T-cell (primary cell): ENCODE results near the gene TMEM253. TPM values are rescaled to one million over a fixed set of nuclear protein-coding genes. Genes with fewer than 3 reads are reported as not detected.
A peak's percentile ranks its signal among the peaks of the same experiment; 100 is the strongest.

Experiments
- ATAC-seq, 4 experiments: fragments of 200-7000 bp in 3 of 4; fragments of 150-1000 bp in 1 of 4; cut with Tn5 transposase; replicated peaks in 1 of 4; 1 replicate in 3 of 4; 2 replicates in 1 of 4; pipeline ENCODE4 v1.10.0; 2021; ENCODE audit warnings: moderate library complexity in 3 of 4, mild to moderate bottlenecking in 2 of 4, moderate number of reproducible peaks in 1 of 4
- CTCF ChIA-PET, 2 donors: fragments of 300-600 bp; sonication (Branson Sonifier 250); formaldehyde crosslinking; loops; one replicate each; lab custom pipeline; 2022; ENCODE audit warnings: antibody characterized with exemption in 2 of 2; lab: Charles Lee
- POLR2A ChIA-PET, 2 donors: fragments of 300-600 bp; sonication (Branson Sonifier 250); formaldehyde crosslinking; loops; one replicate each; lab custom pipeline; 2022; ENCODE audit warnings: antibody characterized with exemption in 2 of 2; lab: Charles Lee
- DNase-seq, 35 experiments: peaks; one replicate each; pipeline versions ENCODE4 v3.0.0 to v3.0.0-alpha.2; 2013 to 2023
- H3K27ac ChIP-seq: one replicate; pipeline ENCODE4 v1.5.1; 2013; ENCODE audit warnings: low read length
- H3K27me3 ChIP-seq, 2 experiments: replicated peaks in 1 of 2; 1 replicate in 1 of 2; 2 replicates in 1 of 2; pipeline versions ENCODE4 v1.6.1 to v1.7.0; 2013; ENCODE audit warnings: low read length in 1 of 2, mixed read lengths in 1 of 2; ENCODE audit not compliant: control insufficient read depth in 2 of 2, insufficient read depth in 2 of 2; ENCODE audit errors: extremely low read depth in 1 of 2
- H3K36me3 ChIP-seq, 2 donors: 1 replicate in 1 of 2; 2 replicates in 1 of 2; pipeline versions ENCODE4 v1.6.1 to v1.7.0; 2013; ENCODE audit warnings: low read length in 1 of 2; ENCODE audit not compliant: control insufficient read depth in 2 of 2, insufficient read depth in 1 of 2; ENCODE audit errors: extremely low read depth in 1 of 2
- H3K4me1 ChIP-seq, 2 experiments: 1 replicate in 1 of 2; 2 replicates in 1 of 2; pipeline versions ENCODE4 v1.6.1 to v1.7.0; 2013; ENCODE audit warnings: low read length in 2 of 2, mixed read lengths in 1 of 2; ENCODE audit not compliant: insufficient read depth in 2 of 2, control insufficient read depth in 1 of 2; ENCODE audit errors: extremely low read depth in 1 of 2
- H3K4me3 ChIP-seq, 2 donors: 1 replicate in 1 of 2; 2 replicates in 1 of 2; pipeline versions ENCODE4 v1.5.1 to v1.7.0; 2013; ENCODE audit warnings: mild to moderate bottlenecking in 2 of 2, low read length in 1 of 2, moderate library complexity in 1 of 2; ENCODE audit not compliant: control insufficient read depth in 1 of 2; ENCODE audit errors: extremely low read depth in 1 of 2
- H3K9me3 ChIP-seq: 2 replicates; pipeline ENCODE4 v1.7.0; 2013
- H3K27ac Mint-ChIP-seq, 2 donors: one replicate each; pipeline ENCODE4 v1.8.0; 2020 to 2021; ENCODE audit warnings: mild to moderate bottlenecking in 2 of 2, mixed read lengths in 2 of 2
- H3K27me3 Mint-ChIP-seq, 2 donors: one replicate each; pipeline ENCODE4 v1.8.0; 2021 to 2022; ENCODE audit warnings: mixed read lengths in 2 of 2
- H3K36me3 Mint-ChIP-seq: one replicate; pipeline ENCODE4 v1.8.0; 2021; ENCODE audit warnings: mixed read lengths
- H3K4me1 Mint-ChIP-seq, 3 donors: one replicate each; pipeline ENCODE4 v1.8.0; 2020 to 2022; ENCODE audit warnings: mixed read lengths in 3 of 3, mild to moderate bottlenecking in 1 of 3
- H3K4me3 Mint-ChIP-seq, 3 donors: one replicate each; pipeline ENCODE4 v1.8.0; 2020 to 2022; ENCODE audit warnings: mild to moderate bottlenecking in 3 of 3, mixed read lengths in 3 of 3, moderate library complexity in 3 of 3
- H3K9me3 Mint-ChIP-seq, 3 donors: one replicate each; pipeline ENCODE4 v1.8.0; 2020 to 2022; ENCODE audit warnings: mixed read lengths in 3 of 3
- WGBS: methylation state at CpG from one replicate; pipeline ENCODE4 v1.1.5; 2013; ENCODE audit warnings: missing lambda C conversion rate; ENCODE audit not compliant: insufficient coverage; 5-methylcytosine and 5-hydroxymethylcytosine counted together
- total RNA-seq, 35 experiments: library from RNA in 6 of 35; stranded (reverse) in 6 of 35; fragments of 120-200 nt in 1 of 35; gene quantifications; one replicate each; pipeline versions ENCODE4 v1.2.1 to v1.2.4 and lab custom pipeline; 2013 to 2026

TMEM253 gene
- total RNA-seq, 5 donors from 2014 or later (not counting 1 experiment from before 2014, with no cell fraction given) = 0.49 TPM; not detected in 4

DNA sequence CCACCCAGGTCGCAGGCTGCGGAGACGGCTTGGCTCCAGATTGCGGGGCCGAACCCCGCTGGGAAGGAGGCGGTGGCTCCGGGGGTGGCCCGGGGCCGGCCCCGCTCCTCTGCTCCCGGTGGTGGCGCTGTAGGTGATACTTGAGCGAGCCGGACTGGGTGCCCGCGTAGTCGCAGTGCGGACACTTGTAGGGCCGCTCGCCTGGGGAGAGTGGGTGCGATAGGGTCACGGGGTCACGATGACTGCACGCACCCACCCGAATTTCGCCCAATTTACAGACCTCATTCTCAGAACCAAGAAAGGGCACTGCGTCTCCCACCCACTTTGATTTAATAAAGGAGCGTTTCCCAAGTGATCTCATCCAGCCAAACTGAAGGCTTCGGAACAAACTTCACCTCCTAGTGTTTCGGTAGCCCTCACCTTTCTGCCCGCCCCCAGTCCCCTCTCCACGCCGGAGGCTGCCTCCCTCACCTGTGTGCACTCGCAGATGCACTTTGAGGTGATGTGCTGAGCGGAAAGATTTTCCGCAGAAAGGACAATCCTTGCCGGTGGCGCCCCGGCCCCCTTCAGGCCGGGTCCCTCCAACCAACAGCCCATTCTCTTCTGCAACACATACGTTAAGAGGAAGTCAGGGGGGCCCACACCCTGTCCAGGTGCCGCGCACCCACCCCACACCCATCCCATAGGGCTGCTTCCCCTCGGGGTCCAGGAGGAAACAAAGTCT, 9.8 kb upstream of the TMEM253 start:
- Mint-ChIP-seq H3K36me3 (peaks cover 3% of the 10 kb centered on the region), H3K27ac (no peak overlapping the region), H3K4me1 (peaks cover 26 to 35% (median 34%) of the 10 kb centered on the region in 3 donors), H3K4me3 (no peak overlapping the region), H3K27me3 (no peaks in the 10 kb centered on the region), H3K9me3 (no peaks in the 10 kb centered on the region)
- Histone ChIP-seq H3K4me3 (no peak overlapping the region), H3K4me1 (peaks cover 3 to 32% of the 10 kb centered on the region in 2 experiments), H3K27ac (no peak overlapping the region), H3K27me3 (no peaks in the 10 kb centered on the region), H3K36me3 (peaks cover 0 to 4% of the 10 kb centered on the region in 2 donors), H3K9me3 (no peaks in the 10 kb centered on the region)
- ChIA-PET CTCF (interaction anchor here (0.6 to 3.9 kb wide), 7 partner anchors 13 to 119 kb away, joined by 4 to 50 read pairs (median 24); partner anchors contain the start of gene ARHGEF40 (in 1 of the 2)), POLR2A (interaction anchor here in 1 of 2 donors (0.7 kb wide), 1 partner anchor 102 kb away, joined by 3 read pairs; no protein-coding TSS in a partner anchor)
- DNase-seq (no peak), ATAC-seq (no peak)
- WGBS = 98% methylated on average over 35 of the region's 45 CpGs

- CTCF ChIA-PET = interaction anchor here (0.6 to 4.8 kb wide), 16 partner anchors 9 to 121 kb away, joined by 3 to 68 read pairs (median 6); partner anchors contain the start of genes ARHGEF40 (in 1 of the 2) and TMEM253 (in 1 of the 2)
- Histone ChIP-seq H3K36me3 (peaks cover 0 to 4% of the 10 kb centered on the region in 2 donors), H3K27me3 (no peaks in the 10 kb centered on the region), H3K27ac (no peak overlapping the region), H3K4me3 (no peak overlapping the region), H3K9me3 (no peaks in the 10 kb centered on the region), H3K4me1 (peaks cover 3 to 29% of the 10 kb centered on the region in 2 experiments)
- H3K36me3 Mint-ChIP-seq = peaks cover 3% of the 10 kb centered on the region
- POLR2A ChIA-PET = interaction anchor here in 1 of 2 donors (0.6 to 0.7 kb wide), 2 partner anchors 101 to 762 kb away, joined by 3 to 4 read pairs; no protein-coding TSS in a partner anchor
- ATAC-seq (no peak), DNase-seq (no peak)
- H3K27me3 Mint-ChIP-seq = no peaks in the 10 kb centered on the region
- H3K9me3 Mint-ChIP-seq = no peaks in the 10 kb centered on the region
- no peak overlapping the region for H3K27ac Mint-ChIP-seq
- H3K4me1 Mint-ChIP-seq = peaks cover 22 to 32% (median 28%) of the 10 kb centered on the region in 3 donors
- no peak overlapping the region for H3K4me3 Mint-ChIP-seq
- 94% methylated on average over 42 of the region's 42 CpGs for WGBS
These were observed 9.0 kb upstream of the TMEM253 start for GRCh38 chr14:21091821-21092272.

DNA sequence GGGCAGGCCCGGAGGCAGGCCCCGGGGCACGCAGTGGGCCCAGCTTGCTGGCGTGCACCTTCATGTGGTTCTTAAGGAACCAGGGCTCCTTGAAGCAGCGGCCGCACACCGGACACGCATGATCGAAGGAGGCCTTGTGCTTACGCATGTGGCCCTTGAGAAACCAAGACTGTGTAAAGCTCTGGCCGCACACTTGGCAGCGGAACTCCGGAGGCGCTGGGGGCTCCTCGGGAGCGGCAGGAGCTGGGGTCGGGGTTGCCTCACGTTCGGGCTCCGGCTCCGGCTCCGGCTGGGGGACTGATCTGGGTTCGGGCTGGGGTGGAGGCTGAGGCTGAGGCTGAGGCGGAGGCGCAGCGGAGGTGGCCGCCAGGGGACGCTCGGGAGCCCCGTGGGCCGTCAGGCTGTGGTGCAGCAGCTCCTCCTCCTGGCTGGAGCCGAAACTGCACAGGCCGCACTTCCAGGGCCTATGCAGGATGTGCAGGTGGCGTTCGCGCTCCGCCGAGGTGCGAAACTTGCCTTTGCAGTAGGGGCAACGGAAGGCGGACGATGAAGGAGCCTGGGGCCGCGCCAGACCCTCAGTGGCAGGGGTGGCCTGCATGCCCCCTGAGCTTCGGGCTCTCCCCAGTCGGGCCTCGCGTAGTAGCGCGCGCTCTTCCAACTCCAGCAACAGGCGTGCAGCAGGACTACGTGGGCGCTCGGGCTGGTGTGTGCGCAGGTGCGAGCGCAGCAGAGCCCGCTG, 8.4 kb upstream of the TMEM253 start:
- peak; percentile 72 to 97 (median 89) for DNase-seq
- POLR2A ChIA-PET = interaction anchor here (0.6 to 0.7 kb wide), 3 partner anchors 100 to 763 kb away, joined by 3 to 4 read pairs (median 3); partner anchors contain the start of genes RAB2B (in 1 of the 2) and TOX4 (in 1 of the 2)
- Mint-ChIP-seq H3K9me3 (no peaks in the 10 kb centered on the region), H3K4me3 (no peak overlapping the region), H3K27ac (no peak overlapping the region), H3K4me1 (peaks cover 22 to 34% (median 28%) of the 10 kb centered on the region in 3 donors), H3K36me3 (peaks cover 3% of the 10 kb centered on the region), H3K27me3 (no peaks in the 10 kb centered on the region)
- Histone ChIP-seq H3K36me3 (peaks cover 0 to 4% of the 10 kb centered on the region in 2 donors), H3K9me3 (no peaks in the 10 kb centered on the region), H3K4me1 (peaks cover 3 to 27% of the 10 kb centered on the region in 2 experiments), H3K4me3 (no peak overlapping the region), H3K27ac (no peak overlapping the region), H3K27me3 (no peaks in the 10 kb centered on the region)
- 51% methylated on average over 59 of the region's 59 CpGs for WGBS
- CTCF ChIA-PET = interaction anchor here (0.6 to 4.8 kb wide), 17 partner anchors 9 to 121 kb away, joined by 3 to 68 read pairs (median 5); partner anchors contain the start of genes ARHGEF40 (in 1 of the 2) and TMEM253 (in 1 of the 2)
- ATAC-seq = peak; percentile 58 to 95 (median 87)

DNA sequence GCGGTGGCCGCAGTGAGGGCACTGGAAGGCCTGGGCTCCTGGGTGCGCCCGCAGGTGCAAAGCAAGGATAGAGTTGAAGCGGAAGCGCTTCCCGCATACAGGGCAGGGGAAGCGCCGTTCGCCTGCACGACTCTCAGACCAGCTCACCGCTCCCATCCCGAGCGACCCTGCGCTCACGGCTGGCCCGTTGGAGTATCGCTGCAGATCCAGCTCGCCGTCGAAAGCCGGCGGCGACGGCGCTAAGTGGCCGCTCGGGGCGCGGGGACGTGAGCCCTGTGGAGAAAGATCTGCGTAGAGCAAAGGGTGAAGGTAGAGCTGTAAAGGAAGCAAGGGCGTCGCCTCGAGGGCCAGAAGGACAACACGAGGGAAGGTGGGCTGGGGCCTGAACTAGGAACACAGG, 7.8 kb upstream of the TMEM253 start:
- Mint-ChIP-seq H3K4me3 (no peak overlapping the region), H3K4me1 (peaks cover 17 to 29% (median 24%) of the 10 kb centered on the region in 3 donors), H3K36me3 (peaks cover 3% of the 10 kb centered on the region), H3K27me3 (no peaks in the 10 kb centered on the region), H3K9me3 (no peaks in the 10 kb centered on the region), H3K27ac (no peak overlapping the region)
- Histone ChIP-seq H3K36me3 (peaks cover 0 to 4% of the 10 kb centered on the region in 2 donors), H3K27me3 (no peaks in the 10 kb centered on the region), H3K4me3 (no peak overlapping the region), H3K9me3 (no peaks in the 10 kb centered on the region), H3K27ac (no peak overlapping the region), H3K4me1 (peaks cover under 1 to 25% of the 10 kb centered on the region in 2 experiments)
- 91% methylated on average over 36 of the region's 36 CpGs for WGBS
- DNase-seq (no peak), ATAC-seq (no peak)
- ChIA-PET POLR2A (no interaction called here), CTCF (interaction anchor here (1.0 to 4.8 kb wide), 14 partner anchors 8 to 122 kb away, joined by 3 to 68 read pairs (median 10); partner anchors contain the start of genes ARHGEF40 (in 1 of the 2) and TMEM253 (in 1 of the 2))

- Mint-ChIP-seq H3K4me3 (no peak overlapping the region), H3K27me3 (peaks cover 0 to 1% of the 10 kb centered on the region in 2 donors), H3K36me3 (peaks cover 3% of the 10 kb centered on the region), H3K4me1 (peaks cover 18 to 27% (median 21%) of the 10 kb centered on the region in 3 donors), H3K9me3 (no peaks in the 10 kb centered on the region), H3K27ac (peak overlapping the region in 1 of 2 donors; percentile 34)
- H3K27me3 ChIP-seq = no peaks in the 10 kb centered on the region
- H3K4me1 ChIP-seq = peaks cover 3 to 22% of the 10 kb centered on the region in 2 experiments
- no peak overlapping the region for H3K4me3 ChIP-seq
- ChIA-PET CTCF (interaction anchor here (0.6 to 4.8 kb wide), 13 partner anchors 7 to 129 kb away, joined by 3 to 68 read pairs (median 17); partner anchors contain the start of genes ARHGEF40 (in 1 of the 2) and TMEM253 (in 1 of the 2)), POLR2A (interaction anchor here in 1 of 2 donors (0.6 to 0.9 kb wide), 2 partner anchors 10 to 111 kb away, joined by 3 to 6 read pairs; no protein-coding TSS in a partner anchor)
- H3K9me3 ChIP-seq = no peaks in the 10 kb centered on the region
- DNase-seq (peak in 1 of 35 experiments; percentile 4), ATAC-seq (no peak)
- H3K36me3 ChIP-seq = peaks cover 0 to 4% of the 10 kb centered on the region in 2 donors
- 96% methylated on average over 4 of the region's 7 CpGs for WGBS
- no peak overlapping the region for H3K27ac ChIP-seq
These were observed 6.8 kb upstream of the TMEM253 start for GRCh38 chr14:21093769-21094681.
